ENCODE data around the gene HNF1B. TPM values are rescaled to one million over a fixed set of nuclear protein-coding genes. Genes with fewer than 3 reads are reported as not detected.
"Not testable (repeated sequence)": the region's sequence is repeated elsewhere in the genome, so short reads cannot be mapped to it uniquely, and the experiment has no call there.

Gene HNF1B
- total RNA-seq, 1 donor from 2014 or later, result not detected

GRCh38 chr17:37682007-37682406 is 62.9 kb downstream of the HNF1B start:
- no peak for DNase-seq (ENCODE audit: low read depth)
- Histone ChIP-seq H3K36me3 (ENCODE audit: control insufficient read depth, insufficient read depth, low read length) (no peaks in the 10 kb centered on the region), H3K4me3 (ENCODE audit: low read depth, low read length) (no peak overlapping the region), H3K27me3 (ENCODE audit: control insufficient read depth, insufficient read depth, low read length) (no peaks in the 10 kb centered on the region)
- TF ChIP-seq CTCF (IDR thresholded peaks at IDR 0.05; ENCODE audit: insufficient read depth, low read length, severe bottlenecking), result no peak
- no peak for FAIRE-seq

GRCh38 chr17:37679995-37680394 is 64.9 kb downstream of the HNF1B start:
- not testable (repeated sequence) for H3K27me3 ChIP-seq (ENCODE audit: control insufficient read depth, insufficient read depth, low read length); FAIRE-seq; H3K36me3 ChIP-seq (ENCODE audit: control insufficient read depth, insufficient read depth, low read length); H3K4me3 ChIP-seq (ENCODE audit: low read depth, low read length); DNase-seq (ENCODE audit: low read depth)

GRCh38 chr17:37678036-37678435 is 66.8 kb downstream of the HNF1B start:
- TF ChIP-seq CTCF (IDR thresholded peaks at IDR 0.05; ENCODE audit: insufficient read depth, low read length, severe bottlenecking), result no peak
- no peak for FAIRE-seq

GRCh38 chr17:37677021-37677420 is 67.8 kb downstream of the HNF1B start:
- Histone ChIP-seq H3K4me3 (ENCODE audit: low read depth, low read length) (no peak overlapping the region), H3K36me3 (ENCODE audit: control insufficient read depth, insufficient read depth, low read length) (no peaks in the 10 kb centered on the region), H3K27me3 (ENCODE audit: control insufficient read depth, insufficient read depth, low read length) (no peaks in the 10 kb centered on the region)
- no peak for DNase-seq (ENCODE audit: low read depth)
- FAIRE-seq, result no peak
- no peak for TF ChIP-seq CTCF (IDR thresholded peaks at IDR 0.05; ENCODE audit: insufficient read depth, low read length, severe bottlenecking)

More at GRCh38 chr17:37678036-37678435, 66.8 kb downstream of the HNF1B start:
- H3K27me3 ChIP-seq (ENCODE audit: control insufficient read depth, insufficient read depth, low read length), result no peaks in the 10 kb centered on the region
- DNase-seq (ENCODE audit: low read depth), result no peak
- H3K36me3 ChIP-seq (ENCODE audit: control insufficient read depth, insufficient read depth, low read length), result no peaks in the 10 kb centered on the region
- H3K4me3 ChIP-seq (ENCODE audit: low read depth, low read length), result no peak overlapping the region

- no peak for TF ChIP-seq CTCF (IDR thresholded peaks at IDR 0.05; ENCODE audit: insufficient read depth, low read length, severe bottlenecking)
- FAIRE-seq (no peak), DNase-seq (ENCODE audit: low read depth) (no peak)
- Histone ChIP-seq H3K4me3 (ENCODE audit: low read depth, low read length) (no peak overlapping the region), H3K36me3 (ENCODE audit: control insufficient read depth, insufficient read depth, low read length) (no peaks in the 10 kb centered on the region), H3K27me3 (ENCODE audit: control insufficient read depth, insufficient read depth, low read length) (no peaks in the 10 kb centered on the region)
Observed at GRCh38 chr17:37676115-37676925, 68.5 kb downstream of the HNF1B start.

DNA sequence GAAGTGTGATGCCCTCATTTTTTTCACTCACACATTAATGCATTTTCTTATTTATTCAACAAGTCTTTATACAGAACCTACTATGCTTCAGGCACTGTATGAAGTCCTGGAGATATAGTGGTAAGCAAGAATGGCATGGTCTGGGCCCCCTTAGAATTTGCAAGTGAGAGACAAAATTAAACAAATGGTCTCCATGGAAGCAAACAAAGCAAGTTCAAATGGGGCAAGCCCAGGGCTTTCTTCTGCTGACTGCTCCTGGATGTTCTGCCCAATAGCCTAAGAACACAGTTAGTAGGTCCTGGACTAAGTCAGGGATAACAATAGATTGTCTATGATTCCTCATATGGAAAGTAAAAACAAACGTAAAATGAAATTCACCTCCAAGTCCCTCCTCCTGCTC is 70.3 kb downstream of the HNF1B start:
- no peak for FAIRE-seq
- no peaks in the 10 kb centered on the region for H3K36me3 ChIP-seq (ENCODE audit: control insufficient read depth, insufficient read depth, low read length)
- H3K4me3 ChIP-seq (ENCODE audit: low read depth, low read length), result no peak overlapping the region
- no peak for DNase-seq (ENCODE audit: low read depth)
- TF ChIP-seq CTCF (IDR thresholded peaks at IDR 0.05; ENCODE audit: insufficient read depth, low read length, severe bottlenecking), result no peak
- H3K27me3 ChIP-seq (ENCODE audit: control insufficient read depth, insufficient read depth, low read length), result no peaks in the 10 kb centered on the region
